BJ (cell line): Measurements from ENCODE around the gene DEFB113. TPM values are rescaled to one million over a fixed set of nuclear protein-coding genes. Genes with fewer than 3 reads are reported as not detected.

Experiments
- CTCF ChIA-PET: fragments of 350-600 bp; formaldehyde crosslinking; extraction: SDS; loops from one replicate; lab custom pipeline; 2021; ENCODE audit warnings: antibody characterized with exemption, inconsistent platforms; lab: Yijun Ruan, JAX
- POLR2A ChIA-PET: fragments of 300-600 bp; sonication (Branson Sonifier 250); formaldehyde crosslinking; extraction: SDS; loops from one replicate; lab custom pipeline; 2021; ENCODE audit warnings: antibody characterized with exemption; lab: Charles Lee
- DNase-seq: peaks from one replicate; pipeline ENCODE4 v3.0.0-alpha.2; 2011; ENCODE audit warnings: low read depth
- H3K27me3 ChIP-seq: 2 replicates; pipeline ENCODE4 v1.6.0; 2011; ENCODE audit warnings: low read length; ENCODE audit not compliant: control insufficient read depth, insufficient read depth
- H3K36me3 ChIP-seq: 2 replicates; pipeline ENCODE4 v1.5.1; 2011; ENCODE audit warnings: low read length; ENCODE audit not compliant: control insufficient read depth, insufficient read depth
- H3K4me3 ChIP-seq: 2 replicates; pipeline ENCODE4 v1.5.1; 2011; ENCODE audit warnings: low read depth, mild to moderate bottlenecking, control low read depth, low read length
- polyA plus RNA-seq: library from polyadenylated mRNA; depleted of rRNA; stranded (reverse); fragments of >200 nt; gene quantifications from 2 replicates; pipeline ENCODE4 v1.2.3, GENCODE V29; 2011
- TF ChIP-seq, protein P1 (sequence below): IDR thresholded peaks from 2 replicates; pipeline ENCODE4 v1.5.1; 2011; ENCODE audit warnings: low read depth, mild to moderate bottlenecking, control low read depth, inconsistent platforms, low read length, moderate library complexity; ENCODE audit not compliant: insufficient read depth

The DEFB113 gene
- polyA plus RNA-seq, 1 experiment = not detected

DNA sequence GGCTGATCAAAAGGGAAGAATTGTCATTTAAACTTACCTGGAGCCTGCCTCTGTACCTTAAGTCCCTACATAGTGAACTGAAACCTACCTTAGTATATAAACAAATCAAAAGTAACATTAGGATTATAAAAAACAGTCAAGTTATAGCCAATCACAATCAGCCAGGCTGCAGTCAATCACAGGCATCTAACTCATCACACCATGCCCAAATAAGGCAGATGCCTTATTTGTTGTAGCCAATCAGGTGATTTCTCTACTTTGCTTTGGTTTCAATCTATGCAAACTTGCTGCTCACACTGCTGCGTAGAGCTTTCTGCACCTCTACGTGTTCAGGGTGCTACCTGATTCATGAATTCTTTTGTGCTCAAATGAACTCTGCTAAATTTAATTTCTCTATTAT, 18.3 kb upstream of the DEFB113 start:
- H3K36me3 ChIP-seq = no peaks in the 10 kb centered on the region
- TF ChIP-seq, protein P1, sequence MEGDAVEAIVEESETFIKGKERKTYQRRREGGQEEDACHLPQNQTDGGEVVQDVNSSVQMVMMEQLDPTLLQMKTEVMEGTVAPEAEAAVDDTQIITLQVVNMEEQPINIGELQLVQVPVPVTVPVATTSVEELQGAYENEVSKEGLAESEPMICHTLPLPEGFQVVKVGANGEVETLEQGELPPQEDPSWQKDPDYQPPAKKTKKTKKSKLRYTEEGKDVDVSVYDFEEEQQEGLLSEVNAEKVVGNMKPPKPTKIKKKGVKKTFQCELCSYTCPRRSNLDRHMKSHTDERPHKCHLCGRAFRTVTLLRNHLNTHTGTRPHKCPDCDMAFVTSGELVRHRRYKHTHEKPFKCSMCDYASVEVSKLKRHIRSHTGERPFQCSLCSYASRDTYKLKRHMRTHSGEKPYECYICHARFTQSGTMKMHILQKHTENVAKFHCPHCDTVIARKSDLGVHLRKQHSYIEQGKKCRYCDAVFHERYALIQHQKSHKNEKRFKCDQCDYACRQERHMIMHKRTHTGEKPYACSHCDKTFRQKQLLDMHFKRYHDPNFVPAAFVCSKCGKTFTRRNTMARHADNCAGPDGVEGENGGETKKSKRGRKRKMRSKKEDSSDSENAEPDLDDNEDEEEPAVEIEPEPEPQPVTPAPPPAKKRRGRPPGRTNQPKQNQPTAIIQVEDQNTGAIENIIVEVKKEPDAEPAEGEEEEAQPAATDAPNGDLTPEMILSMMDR = no peak
- ChIA-PET CTCF (no interaction called here), POLR2A (no interaction called here)
- no peak for DNase-seq
- H3K27me3 ChIP-seq = no peaks in the 10 kb centered on the region
- no peak overlapping the region for H3K4me3 ChIP-seq

DNA sequence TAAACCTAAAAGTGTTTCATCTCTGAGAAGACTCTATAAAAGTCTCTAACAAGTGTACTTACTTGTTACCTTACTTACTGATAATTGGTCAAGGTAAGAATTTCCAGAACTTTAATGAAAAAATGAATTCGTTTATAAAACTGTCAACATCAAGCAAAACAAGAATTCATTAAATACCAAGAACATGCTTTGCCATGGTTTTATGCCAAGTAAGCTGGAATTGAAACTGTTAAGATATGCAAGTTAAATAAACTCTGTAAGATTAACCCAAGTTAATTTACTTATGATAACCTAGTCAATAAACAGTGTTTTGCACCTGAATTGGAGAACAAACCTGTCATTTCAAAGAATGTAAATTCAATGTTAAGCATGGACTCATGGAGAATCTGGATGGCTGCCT, 17.1 kb upstream of the DEFB113 start:
- TF ChIP-seq, protein P1 = no peak
- ChIA-PET CTCF (no interaction called here), POLR2A (no interaction called here)
- no peaks in the 10 kb centered on the region for H3K27me3 ChIP-seq
- no peak for DNase-seq
- H3K4me3 ChIP-seq = no peak overlapping the region
- H3K36me3 ChIP-seq = no peaks in the 10 kb centered on the region

DNA sequence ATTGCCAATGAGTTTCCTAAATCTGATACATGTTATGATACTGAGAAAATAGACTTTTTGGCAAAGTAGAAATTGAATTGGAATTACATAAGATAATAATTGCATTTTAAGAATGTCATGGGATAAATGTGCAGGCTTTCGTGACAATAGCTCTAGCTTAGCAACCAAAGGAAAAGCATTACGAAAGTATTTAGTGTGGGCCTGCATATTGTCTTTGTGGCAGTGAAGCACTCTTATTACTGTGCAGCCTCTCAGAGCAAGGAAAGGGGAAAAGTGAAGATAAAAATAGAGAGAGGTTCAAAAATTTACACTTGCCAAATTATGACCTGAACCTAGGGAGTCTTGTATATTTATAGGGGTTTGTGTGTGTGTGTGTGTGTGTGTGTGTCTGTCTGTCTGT, 12.6 kb upstream of the DEFB113 start:
- H3K27me3 ChIP-seq = no peaks in the 10 kb centered on the region
- CTCF ChIA-PET = no interaction called here

DNA sequence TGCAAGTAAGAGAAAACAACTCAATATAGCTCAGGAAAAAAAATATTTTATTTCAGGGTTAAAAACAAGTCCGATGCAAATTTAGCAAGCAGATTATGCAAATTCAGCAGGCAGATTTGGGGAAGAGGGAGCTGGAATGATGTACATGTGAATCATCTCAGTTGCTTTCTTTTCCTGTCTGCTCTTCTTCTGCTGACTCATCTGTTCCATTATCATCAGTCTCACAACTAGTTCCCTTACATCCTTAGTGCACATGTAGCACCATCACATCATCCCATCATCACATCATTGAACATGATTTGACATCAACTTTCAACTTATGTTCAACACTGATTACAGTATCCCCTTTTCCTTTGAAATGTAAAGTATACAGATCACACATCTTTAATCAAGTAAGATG, 11.5 kb upstream of the DEFB113 start:
- DNase-seq = no peak
- no peak overlapping the region for H3K4me3 ChIP-seq
- POLR2A ChIA-PET = no interaction called here
- CTCF ChIA-PET = no interaction called here
- no peaks in the 10 kb centered on the region for H3K36me3 ChIP-seq
- no peaks in the 10 kb centered on the region for H3K27me3 ChIP-seq
- TF ChIP-seq, protein P1 = no peak

More for the DNA sequence above, 12.6 kb upstream of the DEFB113 start:
- H3K4me3 ChIP-seq = no peak overlapping the region
- TF ChIP-seq, protein P1 = no peak
- no peaks in the 10 kb centered on the region for H3K36me3 ChIP-seq
- POLR2A ChIA-PET = no interaction called here
- no peak for DNase-seq

DNA sequence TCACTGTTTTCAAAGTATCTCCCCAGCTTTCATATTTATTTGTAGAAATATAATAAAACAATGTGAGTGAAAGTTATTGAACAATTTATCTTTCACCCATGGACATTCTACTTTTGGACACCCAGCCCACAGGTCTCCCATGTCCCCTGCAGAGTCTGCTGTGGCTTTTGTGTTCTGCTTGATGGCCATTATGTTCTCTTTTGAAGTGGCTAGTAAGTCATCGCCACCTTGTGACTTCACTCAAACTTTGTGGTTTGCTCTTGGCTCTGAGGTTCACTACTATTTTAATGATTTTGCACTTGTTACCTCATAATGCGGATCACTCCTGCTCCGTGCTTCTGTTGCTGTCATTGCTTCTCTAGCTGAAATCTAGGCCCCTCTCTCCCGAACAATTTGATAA, 10.2 kb upstream of the DEFB113 start:
- ChIA-PET POLR2A (no interaction called here), CTCF (interaction anchor here (0.6 to 0.7 kb wide), 2 partner anchors 15 to 59 kb away, joined by 3 read pairs; no protein-coding TSS in a partner anchor)
- TF ChIP-seq, protein P1 = no peak

More for the DNA sequence above, 10.2 kb upstream of the DEFB113 start:
- H3K27me3 ChIP-seq = no peaks in the 10 kb centered on the region
- no peak overlapping the region for H3K4me3 ChIP-seq
- no peak for DNase-seq
- H3K36me3 ChIP-seq = no peaks in the 10 kb centered on the region
